Osteocyte (in vitro differentiated cells): ENCODE measurements around the gene SERP2. TPM values are rescaled to one million over a fixed set of nuclear protein-coding genes. Genes with fewer than 3 reads are reported as not detected.

Source experiments
- DNase-seq: peaks from one replicate; pipeline ENCODE4 v3.0.0; 2021; ENCODE audit warnings: mixed read lengths; ENCODE audit not compliant: unreplicated experiment; ENCODE audit errors: extremely low spot score
- H3K27ac Mint-ChIP-seq: one replicate; pipeline ENCODE4 v1.8.0; 2021; ENCODE audit warnings: mild to moderate bottlenecking, mixed read lengths; ENCODE audit not compliant: unreplicated experiment
- H3K27me3 Mint-ChIP-seq: one replicate; pipeline ENCODE4 v1.8.0; 2021; ENCODE audit warnings: mixed read lengths; ENCODE audit not compliant: unreplicated experiment
- H3K36me3 Mint-ChIP-seq: one replicate; pipeline ENCODE4 v1.8.0; 2021; ENCODE audit warnings: mixed read lengths; ENCODE audit not compliant: unreplicated experiment
- H3K4me1 Mint-ChIP-seq: one replicate; pipeline ENCODE4 v1.8.0; 2021; ENCODE audit warnings: mixed read lengths; ENCODE audit not compliant: unreplicated experiment
- H3K4me3 Mint-ChIP-seq: one replicate; pipeline ENCODE4 v1.8.0; 2021; ENCODE audit warnings: mild to moderate bottlenecking, moderate library complexity, mixed read lengths; ENCODE audit not compliant: unreplicated experiment
- H3K9me3 Mint-ChIP-seq: one replicate; pipeline ENCODE4 v1.8.0; 2021; ENCODE audit warnings: mixed read lengths; ENCODE audit not compliant: unreplicated experiment
- total RNA-seq: library from RNA; stranded (reverse); gene quantifications from 2 replicates; pipeline ENCODE4 v1.2.1, GENCODE V29; 2021
- TF ChIP-seq, protein P1 (sequence below): fragments of 200-600 bp; sonication (generic); IDR thresholded peaks from 2 replicates; pipeline ENCODE4 v1.5.0; 2021; ENCODE audit warnings: antibody characterized with exemption, mild to moderate bottlenecking, moderate library complexity

SERP2 gene
- total RNA-seq, 1 donor from 2014 or later, result 8.4 TPM

DNA sequence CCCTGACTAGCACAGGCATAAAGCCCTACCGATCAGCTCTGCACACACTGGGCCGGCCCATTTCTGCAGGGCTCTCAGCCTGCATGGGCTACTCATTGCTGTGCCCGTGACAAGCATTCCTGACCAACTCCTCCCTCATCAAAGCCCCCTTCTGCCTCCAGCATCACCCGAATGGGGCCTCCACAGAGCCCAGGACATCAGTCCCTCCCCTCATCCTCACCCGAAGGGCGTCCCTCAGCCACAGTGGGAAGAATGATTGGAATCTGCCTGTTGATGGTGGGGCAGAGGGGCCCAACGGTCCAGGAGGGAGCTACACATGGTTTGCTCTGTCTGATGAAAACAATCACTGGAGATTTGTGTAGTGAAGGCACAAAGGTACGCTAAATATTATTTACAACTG, 43.8 kb downstream of the SERP2 start:
- H3K36me3 Mint-ChIP-seq, result no peaks in the 10 kb centered on the region
- no peaks in the 10 kb centered on the region for H3K9me3 Mint-ChIP-seq
- H3K4me1 Mint-ChIP-seq, result peaks cover 3% of the 10 kb centered on the region
- H3K27ac Mint-ChIP-seq, result no peak overlapping the region
- DNase-seq, result no peak
- TF ChIP-seq, protein P1, sequence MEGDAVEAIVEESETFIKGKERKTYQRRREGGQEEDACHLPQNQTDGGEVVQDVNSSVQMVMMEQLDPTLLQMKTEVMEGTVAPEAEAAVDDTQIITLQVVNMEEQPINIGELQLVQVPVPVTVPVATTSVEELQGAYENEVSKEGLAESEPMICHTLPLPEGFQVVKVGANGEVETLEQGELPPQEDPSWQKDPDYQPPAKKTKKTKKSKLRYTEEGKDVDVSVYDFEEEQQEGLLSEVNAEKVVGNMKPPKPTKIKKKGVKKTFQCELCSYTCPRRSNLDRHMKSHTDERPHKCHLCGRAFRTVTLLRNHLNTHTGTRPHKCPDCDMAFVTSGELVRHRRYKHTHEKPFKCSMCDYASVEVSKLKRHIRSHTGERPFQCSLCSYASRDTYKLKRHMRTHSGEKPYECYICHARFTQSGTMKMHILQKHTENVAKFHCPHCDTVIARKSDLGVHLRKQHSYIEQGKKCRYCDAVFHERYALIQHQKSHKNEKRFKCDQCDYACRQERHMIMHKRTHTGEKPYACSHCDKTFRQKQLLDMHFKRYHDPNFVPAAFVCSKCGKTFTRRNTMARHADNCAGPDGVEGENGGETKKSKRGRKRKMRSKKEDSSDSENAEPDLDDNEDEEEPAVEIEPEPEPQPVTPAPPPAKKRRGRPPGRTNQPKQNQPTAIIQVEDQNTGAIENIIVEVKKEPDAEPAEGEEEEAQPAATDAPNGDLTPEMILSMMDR, result no peak
- no peak overlapping the region for H3K4me3 Mint-ChIP-seq
- H3K27me3 Mint-ChIP-seq, result peaks cover under 1% of the 10 kb centered on the region

DNA sequence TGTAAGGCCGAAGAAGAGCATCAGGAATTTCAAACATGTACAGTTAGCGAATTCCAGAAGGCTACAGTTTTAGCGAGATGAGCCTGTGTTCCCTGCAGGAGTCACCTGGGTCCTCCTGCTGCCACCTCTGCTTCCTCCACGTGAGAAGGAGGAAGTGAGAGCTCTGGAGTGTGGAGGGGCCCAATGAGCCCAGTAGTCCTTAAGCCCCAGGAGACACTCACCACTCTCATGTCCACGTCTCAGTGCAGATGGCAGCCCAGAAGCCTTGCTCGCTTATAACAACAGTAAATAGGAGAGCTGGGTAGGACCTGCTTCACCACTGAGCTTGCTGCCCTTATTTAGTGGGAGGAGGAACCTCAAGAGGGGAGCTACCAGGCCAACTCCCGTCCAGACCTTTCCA, 44.3 kb downstream of the SERP2 start:
- Mint-ChIP-seq H3K4me3 (no peak overlapping the region), H3K27ac (no peak overlapping the region), H3K27me3 (peaks cover 3% of the 10 kb centered on the region), H3K9me3 (no peaks in the 10 kb centered on the region), H3K4me1 (peaks cover 3% of the 10 kb centered on the region), H3K36me3 (no peaks in the 10 kb centered on the region)
- no peak for DNase-seq
- TF ChIP-seq, protein P1, result no peak

DNA sequence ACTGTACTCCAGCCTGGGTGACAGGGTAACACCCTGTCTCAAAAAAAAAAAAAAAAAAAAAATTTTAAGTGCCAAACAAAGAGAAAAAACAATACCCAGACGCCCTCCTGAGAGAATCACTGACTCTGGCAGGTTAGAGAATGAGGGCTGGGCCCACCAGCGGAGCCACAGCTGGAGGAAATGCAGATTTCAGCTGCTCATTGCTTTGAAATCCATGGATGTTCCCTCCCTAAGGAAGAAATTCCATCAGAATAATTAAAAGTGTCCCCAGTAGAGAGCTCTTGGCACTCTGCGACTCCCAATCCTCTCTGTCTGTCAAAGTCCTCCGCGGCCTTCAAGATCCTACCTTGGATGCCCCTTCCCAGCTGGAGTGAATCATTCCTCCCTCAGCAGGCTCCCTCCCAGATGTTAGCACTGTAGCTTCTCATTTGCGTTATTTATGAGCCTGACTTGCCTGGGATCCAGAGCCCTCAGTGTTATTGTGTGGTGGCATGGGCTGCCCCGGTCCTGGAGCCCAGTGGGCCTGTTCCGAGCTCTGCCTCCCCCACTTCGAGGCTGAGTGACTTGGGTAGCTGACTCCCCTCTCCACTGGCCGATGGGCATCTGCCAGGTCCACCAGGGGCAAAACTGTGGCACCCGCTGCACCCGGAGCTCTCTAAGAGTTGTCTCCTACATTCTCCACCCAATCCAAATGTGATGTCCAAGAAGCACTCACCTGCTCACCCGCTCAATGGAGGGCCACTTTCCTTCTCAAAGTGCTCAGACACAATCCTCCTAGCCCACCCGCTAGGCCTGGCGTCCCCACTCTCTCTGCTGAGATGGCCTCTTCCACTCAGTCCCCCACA, 47.0 kb downstream of the SERP2 start:
- no peak overlapping the region for H3K27ac Mint-ChIP-seq
- H3K27me3 Mint-ChIP-seq, result peaks cover 3% of the 10 kb centered on the region
- no peaks in the 10 kb centered on the region for H3K36me3 Mint-ChIP-seq
- H3K9me3 Mint-ChIP-seq, result no peaks in the 10 kb centered on the region
- no peaks in the 10 kb centered on the region for H3K4me1 Mint-ChIP-seq
- peak; percentile 68 for DNase-seq
- no peak overlapping the region for H3K4me3 Mint-ChIP-seq
- TF ChIP-seq, protein P1, result no peak

DNA sequence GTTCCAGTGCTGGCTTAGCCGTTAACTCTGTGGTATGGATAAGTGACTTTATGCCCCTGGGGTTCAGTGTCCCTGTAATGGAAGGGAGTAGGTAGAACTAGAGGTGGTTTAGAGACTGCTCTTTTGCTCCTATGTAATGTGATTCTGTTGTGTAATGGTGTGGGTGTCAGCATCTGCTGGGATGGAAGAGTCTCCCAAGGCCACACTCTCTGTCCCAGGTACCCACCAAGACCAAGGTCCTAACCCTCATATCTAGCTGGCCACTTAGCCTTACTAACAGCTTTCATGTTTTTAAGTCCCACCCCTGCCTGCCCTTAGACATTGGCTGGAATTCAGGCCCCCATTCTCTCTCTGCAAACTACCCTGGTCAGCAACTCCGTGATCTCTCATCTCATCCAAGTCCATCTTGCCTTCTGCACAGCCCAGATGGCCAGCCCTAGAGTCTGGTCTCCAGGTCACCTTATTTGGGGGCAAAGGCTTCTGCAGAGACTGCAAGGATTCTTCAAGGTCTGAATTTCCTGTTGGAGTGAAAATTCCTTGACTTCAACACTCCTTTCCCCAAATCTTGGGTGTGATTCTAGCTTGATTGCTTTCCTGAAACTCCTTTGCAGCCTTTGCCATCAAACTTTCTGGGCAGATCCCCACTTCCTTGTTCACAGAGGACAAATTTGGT, 48.4 kb downstream of the SERP2 start:
- H3K4me3 Mint-ChIP-seq, result no peak overlapping the region
- no peaks in the 10 kb centered on the region for H3K36me3 Mint-ChIP-seq
- H3K27ac Mint-ChIP-seq, result no peak overlapping the region
- H3K4me1 Mint-ChIP-seq, result no peaks in the 10 kb centered on the region
- H3K9me3 Mint-ChIP-seq, result no peaks in the 10 kb centered on the region
- peak; percentile 51 for DNase-seq
- H3K27me3 Mint-ChIP-seq, result peaks cover 3% of the 10 kb centered on the region
- TF ChIP-seq, protein P1, result no peak
